Fibroblast of peridontal ligament (primary cell): ENCODE results near the gene SIX3.

Experiments
- DNase-seq: peaks from one replicate; pipeline ENCODE4 v3.0.0-alpha.2; 2010; ENCODE audit errors: extremely low read depth

The SIX3 gene

GRCh38 chr2:44983836-44984604 lies 42.5 kb downstream of the SIX3 start:
- no peak for DNase-seq

GRCh38 chr2:44989176-44989575 lies 47.7 kb downstream of the SIX3 start:
- no peak for DNase-seq

- no peak for DNase-seq
These were observed 52.9 kb downstream of the SIX3 start for GRCh38 chr2:44994377-44994776.
